Uterus (tissue), 4 donors: ENCODE measurements around the gene COL6A1. TPM values are rescaled to one million over a fixed set of nuclear protein-coding genes. Genes with fewer than 3 reads are reported as not detected.
A peak's percentile ranks its signal among the peaks of the same experiment; 100 is the strongest.

ENCODE experiments used
- DNase-seq, 2 donors: peaks; one replicate each; pipeline ENCODE4 v3.0.0-alpha.2; 2019 to 2020
- H3K27ac ChIP-seq, 2 donors: fragments of 200-600 bp; sonication (generic); 1 replicate in 1 of 2; 2 replicates in 1 of 2; pipeline ENCODE4 v1.5.1; 2016 to 2018
- H3K27me3 ChIP-seq, 2 donors: fragments of 200-600 bp; sonication (generic); one replicate each; pipeline ENCODE4 v1.5.1; 2018 to 2019; ENCODE audit warnings: control low read depth in 1 of 2
- H3K36me3 ChIP-seq, 2 donors: fragments of 200-600 bp; sonication (generic); one replicate each; pipeline ENCODE4 v1.5.1; 2019; ENCODE audit warnings: control low read depth in 1 of 2
- H3K4me1 ChIP-seq, 2 donors: fragments of 200-600 bp; sonication (generic); one replicate each; pipeline ENCODE4 v1.5.1; 2018 to 2019; ENCODE audit warnings: control low read depth in 1 of 2
- H3K4me3 ChIP-seq, 2 donors: fragments of 200-600 bp; sonication (generic); 1 replicate in 1 of 2; 2 replicates in 1 of 2; pipeline ENCODE4 v1.5.1; 2018 to 2019; ENCODE audit warnings: mild to moderate bottlenecking in 1 of 2
- H3K9me3 ChIP-seq, 2 donors: fragments of 200-600 bp; sonication (generic); one replicate each; pipeline ENCODE4 v1.5.1; 2019; ENCODE audit warnings: control low read depth in 1 of 2
- CTCF ChIP-seq, 4 experiments: fragments of 200-600 bp in 2 of 4; fragments of 450-650 bp in 2 of 4; sonication (generic) in 2 of 4; IDR thresholded peaks; one replicate each; pipeline ENCODE4 v1.5.1; 2016 to 2019; ENCODE audit warnings: antibody characterized with exemption in 4 of 4, mild to moderate bottlenecking in 2 of 4, moderate library complexity in 1 of 4
- POLR2A ChIP-seq, 2 donors: fragments of 450-650 bp; IDR thresholded peaks; one replicate each; pipeline ENCODE4 v1.6.1; 2016; ENCODE audit warnings: antibody characterized with exemption in 2 of 2, mild to moderate bottlenecking in 1 of 2, moderate library complexity in 1 of 2
- intact Hi-C: fragments of 100-400 bp; cut with DNase I; formaldehyde crosslinking; loops from one replicate; pipeline ENCODE4 v1.15.1; 2023; ENCODE audit warnings: low total_unique reads
- total RNA-seq, 4 donors: library from RNA; depleted of rRNA in 3 of 4; stranded (reverse); fragments of >200 nt in 3 of 4; gene quantifications; one replicate each; pipeline versions ENCODE4 v1.1.0 to v1.2.4, GENCODE V29; 2014 to 2023
- donor health status: DM: yes; HTN: yes; CAD: no.

The COL6A1 gene
- total RNA-seq, 4 donors from 2014 or later = 621 to 1,160 (median 804) TPM

- Histone ChIP-seq H3K4me1 (peaks cover 14 to 26% of the 10 kb centered on the region in 2 donors), H3K9me3 (no peaks in the 10 kb centered on the region), H3K4me3 (no peak overlapping the region), H3K36me3 (no peaks in the 10 kb centered on the region), H3K27me3 (no peaks in the 10 kb centered on the region), H3K27ac (peak overlapping the region; percentile 96 to 98)
- intact Hi-C loops = loop anchor here (2.0 to 10.0 kb wide), 2 partner anchors 128 to 254 kb away; partner anchors contain the start of genes COL6A2 and LSS
- TF ChIP-seq POLR2A (IDR thresholded peaks at IDR 0.05) = peak in 1 of 2 donors; percentile 20
- peak; percentile 91 to 95 (median 95) for TF ChIP-seq CTCF (IDR thresholded peaks at IDR 0.05)
- DNase-seq = peak; percentile 74 to 80
Measured at GRCh38 chr21:45970674-45971615, 10.6 kb upstream of the COL6A1 start.

GRCh38 chr21:45971616-45972352, 9.8 kb upstream of the COL6A1 start:
- H3K27ac ChIP-seq = peak overlapping the region; percentile 96 to 98
- no peaks in the 10 kb centered on the region for H3K36me3 ChIP-seq
- DNase-seq = peak; percentile 79 to 82
- intact Hi-C loops = loop anchor here (2.0 to 10.0 kb wide), 2 partner anchors 127 to 253 kb away; partner anchors contain the start of genes COL6A2 and LSS
- H3K4me1 ChIP-seq = peaks cover 14 to 26% of the 10 kb centered on the region in 2 donors
- TF ChIP-seq CTCF (IDR thresholded peaks at IDR 0.05) = no peak
- TF ChIP-seq POLR2A (IDR thresholded peaks at IDR 0.05) = no peak
- H3K9me3 ChIP-seq = no peaks in the 10 kb centered on the region
- peak overlapping the region; percentile 31 to 60 for H3K4me3 ChIP-seq
- H3K27me3 ChIP-seq = no peaks in the 10 kb centered on the region

- H3K27me3 ChIP-seq = no peaks in the 10 kb centered on the region
- peak in 1 of 2 donors; percentile 67 for DNase-seq
- H3K4me1 ChIP-seq = peaks cover 14 to 26% of the 10 kb centered on the region in 2 donors
- peak overlapping the region; percentile 31 to 60 for H3K4me3 ChIP-seq
- no peaks in the 10 kb centered on the region for H3K9me3 ChIP-seq
- H3K36me3 ChIP-seq = no peaks in the 10 kb centered on the region
- TF ChIP-seq CTCF (IDR thresholded peaks at IDR 0.05) (no peak), POLR2A (IDR thresholded peaks at IDR 0.05) (no peak)
- peak overlapping the region; percentile 96 to 98 for H3K27ac ChIP-seq
- intact Hi-C loops = loop anchor here (10.0 kb wide), 1 partner anchor 252 kb away; the partner anchor contains the start of gene LSS
Measured at GRCh38 chr21:45972353-45972715, 9.2 kb upstream of the COL6A1 start.

GRCh38 chr21:45972716-45973474, 8.7 kb upstream of the COL6A1 start:
- DNase-seq = peak; percentile 96
- H3K4me3 ChIP-seq = peak overlapping the region; percentile 31 to 60
- intact Hi-C loops = loop anchor here (10.0 kb wide), 1 partner anchor 252 kb away; the partner anchor contains the start of gene LSS
- peak overlapping the region; percentile 96 to 98 for H3K27ac ChIP-seq
- TF ChIP-seq CTCF (IDR thresholded peaks at IDR 0.05) (peak in 1 of 4 experiments; percentile 4), POLR2A (IDR thresholded peaks at IDR 0.05) (peak in 1 of 2 donors; percentile 50)
- H3K9me3 ChIP-seq = no peaks in the 10 kb centered on the region
- H3K36me3 ChIP-seq = no peaks in the 10 kb centered on the region
- peaks cover 14 to 26% of the 10 kb centered on the region in 2 donors for H3K4me1 ChIP-seq
- no peaks in the 10 kb centered on the region for H3K27me3 ChIP-seq
